RWPE1 (cell line): Measurements from ENCODE around the gene SLC17A8.

Experiments used
- CTCF ChIA-PET: fragments of 350-600 bp; sonication (Branson Sonifier 250); formaldehyde crosslinking; extraction: SDS; loops from one replicate; lab custom pipeline; 2021; lab: Yijun Ruan, JAX
- POLR2A ChIA-PET: fragments of 400-600 bp; formaldehyde crosslinking; extraction: SDS; loops from one replicate; lab custom pipeline; 2020; ENCODE audit warnings: antibody characterized with exemption; ENCODE audit not compliant: low non-redundant PET; lab: Yijun Ruan, JAX
- DNase-seq: peaks from one replicate; pipeline ENCODE4 v3.0.0; 2012; ENCODE audit warnings: low spot score
- H3K27ac ChIP-seq: fragments of 450-650 bp; 2 replicates; pipeline ENCODE4 v1.5.1; 2017
- CTCF ChIP-seq: fragments of 450-650 bp; conservative IDR thresholded peaks from 2 replicates; pipeline ENCODE4 v1.5.1; 2017; ENCODE audit warnings: low read depth, mild to moderate bottlenecking

SLC17A8 gene

GRCh38 chr12:100391856-100392255 lies 35.0 kb downstream of the SLC17A8 start:
- DNase-seq: no peak
- ChIA-PET CTCF (interaction anchor here (0.6 kb wide), 1 partner anchor 300 kb away, joined by 3 read pairs; no protein-coding TSS in a partner anchor), POLR2A (no interaction called here)
- no peak for TF ChIP-seq CTCF
- H3K27ac ChIP-seq: no peak overlapping the region

- DNase-seq: no peak
- POLR2A ChIA-PET: no interaction called here
- H3K27ac ChIP-seq: no peak overlapping the region
- CTCF ChIA-PET: no interaction called here
- no peak for TF ChIP-seq CTCF
These were observed 36.3 kb downstream of the SLC17A8 start for GRCh38 chr12:100393200-100393599.

- no peak for DNase-seq
- TF ChIP-seq CTCF: no peak
- ChIA-PET POLR2A (no interaction called here), CTCF (interaction anchor here (0.6 kb wide), 1 partner anchor 12 kb away, joined by 4 read pairs; no protein-coding TSS in a partner anchor)
- H3K27ac ChIP-seq: no peak overlapping the region
These were observed 38.9 kb downstream of the SLC17A8 start for GRCh38 chr12:100395811-100396210.

GRCh38 chr12:100398307-100398706 lies 41.4 kb downstream of the SLC17A8 start:
- TF ChIP-seq CTCF: no peak
- CTCF ChIA-PET: interaction anchor here (0.6 kb wide), 1 partner anchor 1847 kb away, joined by 5 read pairs; no protein-coding TSS in a partner anchor
- no peak overlapping the region for H3K27ac ChIP-seq
- DNase-seq: no peak
- POLR2A ChIA-PET: no interaction called here

- ChIA-PET CTCF (no interaction called here), POLR2A (no interaction called here)
- no peak overlapping the region for H3K27ac ChIP-seq
- no peak for TF ChIP-seq CTCF
- no peak for DNase-seq
These were observed 42.2 kb downstream of the SLC17A8 start for GRCh38 chr12:100399095-100399494.

GRCh38 chr12:100401660-100402059 lies 44.8 kb downstream of the SLC17A8 start:
- H3K27ac ChIP-seq: no peak overlapping the region
- POLR2A ChIA-PET: no interaction called here
- CTCF ChIA-PET: no interaction called here
- DNase-seq: peak; percentile 69
- TF ChIP-seq CTCF: no peak

GRCh38 chr12:100402763-100403162 lies 45.9 kb downstream of the SLC17A8 start:
- ChIA-PET CTCF (no interaction called here), POLR2A (no interaction called here)
- no peak overlapping the region for H3K27ac ChIP-seq
- no peak for DNase-seq
- no peak for TF ChIP-seq CTCF
